ENCODE measurements around the gene WNT11.

WNT11 gene

DNA sequence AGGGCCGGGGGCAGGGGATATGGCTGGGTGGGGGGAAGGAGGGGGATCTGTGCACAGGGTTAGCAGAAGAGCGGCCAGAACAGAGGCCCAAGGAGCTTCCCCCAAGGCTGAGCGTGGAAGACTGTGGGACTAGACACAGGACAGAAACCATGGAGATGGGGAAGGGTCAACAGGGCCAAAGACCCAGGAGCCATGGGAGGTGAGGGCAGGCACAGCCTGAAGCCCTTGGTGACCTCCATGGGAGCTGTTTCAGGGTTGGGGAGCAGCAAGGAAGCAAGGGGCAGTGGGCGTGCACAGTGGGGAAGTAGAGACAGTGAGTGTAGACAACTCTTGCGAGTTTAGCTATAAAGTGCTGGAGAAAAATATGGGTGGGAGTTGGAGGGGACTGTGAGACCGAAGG, 56.6 kb downstream of the WNT11 start:
- Histone ChIP-seq H3K23ac (ENCODE audit: low read length) (no peak overlapping the region), H2BK15ac (replicated peaks; ENCODE audit: low read depth) (no peak overlapping the region), H2AK5ac (ENCODE audit: low read length) (no peak overlapping the region), H3K4me1 (ENCODE audit: control insufficient read depth, low read depth, low read length) (peaks cover 12% of the 10 kb centered on the region), H4K8ac (ENCODE audit: low read depth, low read length) (no peak overlapping the region), H3K79me1 (ENCODE audit: low read length) (no peaks in the 10 kb centered on the region), H3K79me2 (ENCODE audit: control insufficient read depth, insufficient read depth, low read length) (no peaks in the 10 kb centered on the region), H3K18ac (ENCODE audit: low read length) (no peak overlapping the region), H4K5ac (ENCODE audit: low read length) (no peak overlapping the region), H3K4me2 (ENCODE audit: low read length) (no peak overlapping the region), H3K4me3 (ENCODE audit: low read length) (no peak overlapping the region), H3K4ac (ENCODE audit: low read depth, low read length) (no peak overlapping the region), H3K27ac (ENCODE audit: low read depth, low read length) (no peak overlapping the region), H2BK5ac (ENCODE audit: low read length) (no peak overlapping the region), H2BK120ac (ENCODE audit: low read depth, low read length) (no peak overlapping the region), H3K56ac (ENCODE audit: low read length) (no peak overlapping the region), H3K27me3 (ENCODE audit: insufficient read depth, low read length, poor library complexity) (no peaks in the 10 kb centered on the region), H3K9ac (ENCODE audit: low read length) (no peak overlapping the region), H3K36me3 (ENCODE audit: control insufficient read depth, insufficient read depth, low read length) (no peaks in the 10 kb centered on the region)
- no peak for DNase-seq
- no CpG with 5 or more reads among the region's 6 CpGs for WGBS (ENCODE audit: extremely low coverage, insufficient coverage, low lambda C conversion rate)

DNA sequence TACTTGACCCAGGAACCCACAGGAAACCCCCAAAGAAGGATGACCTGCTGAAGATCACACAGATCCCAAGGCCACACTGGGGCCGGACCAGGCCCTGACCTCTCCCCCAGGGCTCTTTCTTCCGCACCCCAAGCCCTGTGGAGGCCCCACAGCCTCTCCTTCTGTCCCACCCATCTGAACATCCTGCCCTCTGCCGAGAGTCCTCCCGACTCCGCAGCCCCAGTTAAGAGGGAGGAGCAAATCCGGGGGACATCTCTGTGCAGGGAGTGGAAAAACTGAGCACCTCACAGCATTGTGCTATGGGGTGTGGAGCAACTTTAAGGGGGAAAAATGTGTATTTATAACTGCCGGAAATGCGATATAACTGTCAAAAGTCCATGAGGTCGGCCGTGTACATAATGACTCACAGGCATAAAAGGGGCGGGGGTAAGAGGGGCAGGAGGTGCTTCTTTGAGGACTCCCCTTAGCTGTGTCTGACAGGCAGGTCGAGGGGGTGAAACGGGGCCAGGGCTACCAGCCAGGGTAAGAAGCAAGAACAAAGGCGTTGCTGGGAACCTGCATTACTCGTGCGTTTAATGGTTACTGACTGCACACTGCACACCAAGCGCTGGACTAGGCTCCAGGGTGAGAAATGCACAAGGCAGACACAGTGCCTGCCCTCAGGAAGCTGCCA, 57.2 kb downstream of the WNT11 start:
- H4K5ac ChIP-seq (ENCODE audit: low read length), result no peak overlapping the region
- H2BK120ac ChIP-seq (ENCODE audit: low read depth, low read length), result no peak overlapping the region
- H2AK5ac ChIP-seq (ENCODE audit: low read length), result no peak overlapping the region
- no peak overlapping the region for H2BK5ac ChIP-seq (ENCODE audit: low read length)
- H3K79me1 ChIP-seq (ENCODE audit: low read length), result no peaks in the 10 kb centered on the region
- peaks cover 12% of the 10 kb centered on the region for H3K4me1 ChIP-seq (ENCODE audit: control insufficient read depth, low read depth, low read length)
- no peak overlapping the region for H3K4me3 ChIP-seq (ENCODE audit: low read length)
- no peak overlapping the region for H3K56ac ChIP-seq (ENCODE audit: low read length)
- no peak overlapping the region for H3K9ac ChIP-seq (ENCODE audit: low read length)
- H3K79me2 ChIP-seq (ENCODE audit: control insufficient read depth, insufficient read depth, low read length), result no peaks in the 10 kb centered on the region
- H3K4ac ChIP-seq (ENCODE audit: low read depth, low read length), result no peak overlapping the region
- no CpG with 5 or more reads among the region's 17 CpGs for WGBS (ENCODE audit: extremely low coverage, insufficient coverage, low lambda C conversion rate)
- H3K18ac ChIP-seq (ENCODE audit: low read length), result no peak overlapping the region
- H3K27me3 ChIP-seq (ENCODE audit: insufficient read depth, low read length, poor library complexity), result no peaks in the 10 kb centered on the region
- H2BK15ac ChIP-seq (replicated peaks; ENCODE audit: low read depth), result no peak overlapping the region
- no peak for DNase-seq
- no peak overlapping the region for H4K8ac ChIP-seq (ENCODE audit: low read depth, low read length)
- no peak overlapping the region for H3K4me2 ChIP-seq (ENCODE audit: low read length)
- no peaks in the 10 kb centered on the region for H3K36me3 ChIP-seq (ENCODE audit: control insufficient read depth, insufficient read depth, low read length)
- no peak overlapping the region for H3K27ac ChIP-seq (ENCODE audit: low read depth, low read length)
- H3K23ac ChIP-seq (ENCODE audit: low read length), result no peak overlapping the region

DNA sequence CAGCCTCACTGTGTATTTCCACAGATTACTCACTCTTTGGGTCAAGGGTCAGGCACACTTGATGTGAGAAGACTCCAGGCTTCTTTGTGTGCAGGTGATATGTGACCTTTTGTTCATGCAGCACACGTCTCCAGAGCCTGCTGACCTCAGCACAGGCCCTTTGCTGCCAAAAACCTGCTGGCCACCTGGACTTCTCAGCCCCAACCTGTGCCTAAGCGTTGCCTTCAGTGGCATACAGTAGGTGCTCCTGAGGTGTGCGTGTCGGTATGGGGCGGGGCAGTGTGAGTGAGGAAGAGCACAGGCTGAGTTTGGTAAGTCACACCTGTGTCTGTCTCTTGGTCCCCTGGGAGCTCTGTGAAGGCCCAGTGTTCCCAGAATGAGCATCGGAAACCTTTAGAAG, 58.1 kb downstream of the WNT11 start:
- Histone ChIP-seq H3K4me3 (ENCODE audit: low read length) (no peak overlapping the region), H3K23ac (ENCODE audit: low read length) (no peak overlapping the region), H3K27me3 (ENCODE audit: insufficient read depth, low read length, poor library complexity) (no peaks in the 10 kb centered on the region), H3K18ac (ENCODE audit: low read length) (no peak overlapping the region), H3K36me3 (ENCODE audit: control insufficient read depth, insufficient read depth, low read length) (no peaks in the 10 kb centered on the region), H2BK5ac (ENCODE audit: low read length) (no peak overlapping the region), H4K8ac (ENCODE audit: low read depth, low read length) (no peak overlapping the region), H3K9ac (ENCODE audit: low read length) (no peak overlapping the region), H3K79me1 (ENCODE audit: low read length) (no peaks in the 10 kb centered on the region), H2BK15ac (replicated peaks; ENCODE audit: low read depth) (no peak overlapping the region), H3K4me2 (ENCODE audit: low read length) (no peak overlapping the region), H3K79me2 (ENCODE audit: control insufficient read depth, insufficient read depth, low read length) (no peaks in the 10 kb centered on the region), H4K5ac (ENCODE audit: low read length) (no peak overlapping the region), H3K27ac (ENCODE audit: low read depth, low read length) (no peak overlapping the region), H3K4ac (ENCODE audit: low read depth, low read length) (no peak overlapping the region), H3K4me1 (ENCODE audit: control insufficient read depth, low read depth, low read length) (peaks cover 7% of the 10 kb centered on the region), H2AK5ac (ENCODE audit: low read length) (no peak overlapping the region), H3K56ac (ENCODE audit: low read length) (no peak overlapping the region), H2BK120ac (ENCODE audit: low read depth, low read length) (no peak overlapping the region)
- no peak for DNase-seq
- WGBS (ENCODE audit: extremely low coverage, insufficient coverage, low lambda C conversion rate), result no CpG with 5 or more reads among the region's 6 CpGs

DNA sequence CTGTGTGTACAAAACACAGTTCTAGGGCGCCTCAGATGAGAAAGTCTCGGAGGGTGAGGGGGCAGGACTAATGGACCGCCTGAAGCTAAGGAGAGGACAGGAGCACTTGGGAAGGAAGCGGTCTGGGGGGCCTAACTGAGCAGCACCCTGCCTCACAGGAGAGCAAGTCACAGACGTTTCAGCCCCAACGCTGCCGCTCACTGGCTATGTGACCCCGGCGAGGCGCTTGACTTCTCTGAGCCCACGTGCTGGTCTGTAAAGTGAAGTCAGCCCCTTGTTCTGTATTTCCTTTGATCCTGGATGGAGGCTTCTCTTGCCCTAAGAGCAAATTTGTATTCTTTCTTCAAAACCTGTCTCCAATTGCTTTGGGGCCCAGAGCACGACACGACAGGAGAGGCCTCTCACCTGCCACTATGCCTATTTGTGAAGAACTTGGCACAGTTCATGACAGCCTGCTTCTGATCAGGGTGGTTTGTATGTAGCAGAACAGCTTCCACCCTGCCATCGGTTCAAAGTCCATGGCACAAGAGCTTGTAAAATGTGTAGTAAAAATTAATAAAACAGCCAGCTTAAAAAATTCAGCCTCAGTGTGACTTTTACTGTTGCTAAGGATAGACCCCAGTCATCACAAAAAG, 59.1 kb downstream of the WNT11 start:
- Histone ChIP-seq H3K27me3 (ENCODE audit: insufficient read depth, low read length, poor library complexity) (no peaks in the 10 kb centered on the region), H3K4ac (ENCODE audit: low read depth, low read length) (no peak overlapping the region), H3K36me3 (ENCODE audit: control insufficient read depth, insufficient read depth, low read length) (no peaks in the 10 kb centered on the region), H3K27ac (ENCODE audit: low read depth, low read length) (no peak overlapping the region), H2BK5ac (ENCODE audit: low read length) (no peak overlapping the region), H2BK120ac (ENCODE audit: low read depth, low read length) (no peak overlapping the region), H3K9ac (ENCODE audit: low read length) (no peak overlapping the region), H3K56ac (ENCODE audit: low read length) (no peak overlapping the region), H3K4me1 (ENCODE audit: control insufficient read depth, low read depth, low read length) (no peaks in the 10 kb centered on the region), H2AK5ac (ENCODE audit: low read length) (no peak overlapping the region), H3K4me3 (ENCODE audit: low read length) (no peak overlapping the region), H3K23ac (ENCODE audit: low read length) (no peak overlapping the region), H3K79me1 (ENCODE audit: low read length) (no peaks in the 10 kb centered on the region), H3K18ac (ENCODE audit: low read length) (no peak overlapping the region), H3K4me2 (ENCODE audit: low read length) (no peak overlapping the region), H2BK15ac (replicated peaks; ENCODE audit: low read depth) (no peak overlapping the region), H4K8ac (ENCODE audit: low read depth, low read length) (no peak overlapping the region), H3K79me2 (ENCODE audit: control insufficient read depth, insufficient read depth, low read length) (no peaks in the 10 kb centered on the region), H4K5ac (ENCODE audit: low read length) (no peak overlapping the region)
- DNase-seq, result no peak
- no CpG with 5 or more reads among the region's 14 CpGs for WGBS (ENCODE audit: extremely low coverage, insufficient coverage, low lambda C conversion rate)

DNA sequence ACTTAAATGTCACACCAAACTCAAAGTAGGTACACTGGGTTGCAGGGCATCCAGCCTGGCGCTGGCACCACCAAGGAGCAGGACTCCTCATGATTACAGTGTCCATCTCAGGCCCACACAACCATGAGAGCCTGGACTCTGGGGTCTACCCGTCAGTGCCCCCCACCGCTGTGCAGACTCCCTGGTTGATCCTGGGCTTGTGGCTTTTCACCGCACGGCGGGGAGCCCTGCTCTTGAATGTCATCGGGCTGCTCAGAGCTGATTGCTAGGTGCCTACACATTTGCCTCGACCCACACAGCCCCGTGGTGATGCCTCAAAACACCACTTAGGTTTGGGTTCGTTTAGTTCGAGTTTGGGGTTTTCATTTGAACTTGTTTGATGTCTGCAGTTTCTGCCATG, 63.0 kb downstream of the WNT11 start:
- H3K79me1 ChIP-seq (ENCODE audit: low read length), result no peaks in the 10 kb centered on the region
- no peak overlapping the region for H3K4me3 ChIP-seq (ENCODE audit: low read length)
- WGBS (ENCODE audit: extremely low coverage, insufficient coverage, low lambda C conversion rate), result no CpG with 5 or more reads among the region's 11 CpGs
- no peak overlapping the region for H3K27ac ChIP-seq (ENCODE audit: low read depth, low read length)
- H2BK5ac ChIP-seq (ENCODE audit: low read length), result no peak overlapping the region
- no peaks in the 10 kb centered on the region for H3K4me1 ChIP-seq (ENCODE audit: control insufficient read depth, low read depth, low read length)
- no peaks in the 10 kb centered on the region for H3K36me3 ChIP-seq (ENCODE audit: control insufficient read depth, insufficient read depth, low read length)
- no peak overlapping the region for H2AK5ac ChIP-seq (ENCODE audit: low read length)
- no peak overlapping the region for H3K4me2 ChIP-seq (ENCODE audit: low read length)
- no peaks in the 10 kb centered on the region for H3K27me3 ChIP-seq (ENCODE audit: insufficient read depth, low read length, poor library complexity)
- no peak overlapping the region for H4K8ac ChIP-seq (ENCODE audit: low read depth, low read length)
- H3K4ac ChIP-seq (ENCODE audit: low read depth, low read length), result no peak overlapping the region
- no peak overlapping the region for H3K23ac ChIP-seq (ENCODE audit: low read length)
- no peak overlapping the region for H3K9ac ChIP-seq (ENCODE audit: low read length)
- DNase-seq, result no peak
- no peak overlapping the region for H4K5ac ChIP-seq (ENCODE audit: low read length)
- no peak overlapping the region for H2BK120ac ChIP-seq (ENCODE audit: low read depth, low read length)
- no peak overlapping the region for H3K18ac ChIP-seq (ENCODE audit: low read length)
- H2BK15ac ChIP-seq (replicated peaks; ENCODE audit: low read depth), result no peak overlapping the region
- H3K56ac ChIP-seq (ENCODE audit: low read length), result no peak overlapping the region
- no peaks in the 10 kb centered on the region for H3K79me2 ChIP-seq (ENCODE audit: control insufficient read depth, insufficient read depth, low read length)
